DMS 273 treated with DMSO at 0.1 percent for 48 hours (cell line): Measurements from ENCODE around the gene CD46.
"Not testable (repeated sequence)": the region's sequence is repeated elsewhere in the genome, so short reads cannot be mapped to it uniquely, and the experiment has no call there.

Source experiments
- DNase-seq: peaks from one replicate; lab custom pipeline; 2025; lab: John Stamatoyannopoulos, UW

CD46 gene

DNA sequence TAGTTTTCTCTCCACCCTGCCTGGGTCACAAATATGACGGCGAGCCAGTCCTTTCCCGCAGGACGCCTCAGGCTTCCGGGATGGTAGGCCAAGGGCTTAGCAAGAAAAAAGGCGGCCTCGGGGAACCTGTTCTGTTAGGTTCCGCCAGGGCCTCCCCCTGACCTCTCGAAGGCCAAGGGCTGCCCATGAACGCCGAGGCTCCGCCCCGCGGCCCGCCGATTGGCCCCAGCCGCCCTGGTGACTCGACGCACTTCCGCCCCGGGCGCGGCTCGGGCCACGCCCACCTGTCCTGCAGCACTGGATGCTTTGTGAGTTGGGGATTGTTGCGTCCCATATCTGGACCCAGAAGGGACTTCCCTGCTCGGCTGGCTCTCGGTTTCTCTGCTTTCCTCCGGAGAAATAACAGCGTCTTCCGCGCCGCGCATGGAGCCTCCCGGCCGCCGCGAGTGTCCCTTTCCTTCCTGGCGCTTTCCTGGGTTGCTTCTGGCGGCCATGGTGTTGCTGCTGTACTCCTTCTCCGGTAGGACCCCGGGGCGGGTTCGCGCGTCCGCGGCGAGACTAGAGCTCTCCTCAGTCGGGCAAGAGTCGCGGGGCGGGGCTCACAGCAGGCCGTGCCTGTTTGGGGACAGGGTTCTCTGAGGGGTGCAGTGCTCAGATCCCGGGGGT, at the start of gene CD46:
CD46 (plus strand) TSS at position 265 of the 666 bp plus-strand sequence; CDS start at position 424, 159 bp downstream.
- peak; percentile 85 for DNase-seq

DNA sequence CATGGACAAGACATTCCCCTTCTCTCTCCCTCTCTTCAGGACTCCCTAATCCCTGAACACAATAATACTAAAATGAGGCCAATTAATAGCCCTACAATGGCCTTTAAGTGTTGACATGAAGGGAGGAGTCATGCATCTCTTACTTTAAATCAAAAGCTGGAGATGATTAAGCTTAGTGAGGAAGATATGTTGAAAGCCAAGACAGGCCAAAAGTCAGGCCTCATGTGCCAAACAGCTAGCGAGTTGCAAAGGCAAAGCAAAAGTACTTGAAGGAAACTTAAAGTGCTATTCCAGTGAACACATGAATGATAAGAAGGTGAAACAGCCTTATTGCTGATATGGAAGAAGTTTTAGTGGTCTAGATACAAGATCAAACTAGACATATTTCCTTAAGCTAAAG, 49.5 kb upstream of the CD46 start:
- no peak for DNase-seq

- no peak for DNase-seq
Observed at GRCh38 chr1:207703712-207704111, 48.1 kb upstream of the CD46 start.

DNA sequence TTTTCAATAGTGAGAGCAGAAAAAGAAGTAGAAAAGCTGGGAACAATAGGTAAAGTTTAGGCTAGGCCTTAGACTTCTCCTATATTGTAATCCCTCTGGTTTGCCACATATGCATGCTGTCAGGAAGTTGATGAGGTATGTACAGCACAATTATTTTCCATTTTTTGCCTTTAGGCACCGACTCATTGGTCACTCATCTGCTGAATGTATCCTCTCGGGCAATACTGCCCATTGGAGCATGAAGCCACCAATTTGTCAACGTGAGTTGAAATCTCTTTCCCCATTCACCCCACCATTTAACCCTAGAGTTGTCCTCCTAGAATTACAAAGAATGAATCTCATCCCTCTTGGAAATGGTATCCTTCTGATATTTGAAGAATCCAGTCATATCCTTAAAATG, 43.9 kb upstream of the CD46 start:
- not testable (repeated sequence) for DNase-seq

DNA sequence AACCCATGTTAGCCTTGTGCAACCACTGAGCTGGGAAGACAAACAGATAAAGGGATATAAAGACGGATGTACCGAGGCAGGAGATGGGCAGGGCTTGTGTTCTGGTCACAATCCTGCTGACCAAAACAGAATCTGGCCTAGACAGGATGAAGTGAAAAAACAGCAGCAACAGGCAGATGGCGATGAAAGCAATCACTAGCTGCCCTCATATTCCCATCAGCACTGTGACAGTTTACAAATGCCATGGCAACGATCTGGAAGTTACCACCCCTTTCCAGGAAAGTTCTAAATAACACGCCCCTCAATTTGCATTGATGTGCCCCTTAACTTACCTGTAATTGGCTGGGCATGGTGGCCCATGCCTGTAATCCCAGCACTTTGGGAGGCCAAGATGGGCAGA, 40.6 kb upstream of the CD46 start:
- DNase-seq = no peak

DNA sequence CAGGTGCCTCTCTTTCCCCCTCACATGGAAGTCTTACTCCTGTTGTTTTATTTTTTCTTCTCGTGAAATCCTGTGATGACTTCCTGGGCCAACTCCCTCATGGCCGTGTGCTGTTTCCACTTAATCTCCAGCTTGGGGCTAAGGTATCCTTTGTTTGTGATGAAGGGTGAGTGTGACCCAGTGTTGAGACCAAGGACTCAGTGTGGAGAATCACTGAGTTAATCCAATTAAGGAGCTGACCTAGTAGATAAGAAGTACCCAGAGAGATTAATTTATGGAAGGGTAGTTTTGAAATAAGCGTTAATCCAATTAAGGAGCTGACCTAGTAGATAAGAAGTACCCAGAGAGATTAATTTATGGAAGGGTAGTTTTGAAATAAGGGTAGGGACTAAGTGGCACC, 39.2 kb upstream of the CD46 start:
- DNase-seq = not testable (repeated sequence)

DNA sequence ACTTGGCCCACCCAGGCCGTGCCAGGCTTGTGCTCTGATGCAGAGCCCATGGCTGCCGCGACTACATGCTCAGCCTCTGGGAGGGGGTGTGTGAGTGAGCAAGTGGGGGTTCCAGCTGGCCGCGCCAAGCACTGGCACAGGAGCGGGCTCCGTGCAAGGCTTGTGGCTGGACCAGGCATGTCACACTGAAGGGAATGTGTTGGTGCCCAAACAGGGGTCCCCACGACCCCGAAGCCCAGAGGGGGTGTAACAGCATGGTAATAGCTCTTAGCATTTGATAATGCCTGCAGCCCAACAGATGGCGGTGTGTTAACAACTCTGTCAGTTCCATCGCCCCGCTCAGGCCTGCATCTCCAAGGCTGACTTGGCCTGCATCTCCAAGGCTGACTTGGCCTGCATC, 38.3 kb upstream of the CD46 start:
- DNase-seq = no peak

DNA sequence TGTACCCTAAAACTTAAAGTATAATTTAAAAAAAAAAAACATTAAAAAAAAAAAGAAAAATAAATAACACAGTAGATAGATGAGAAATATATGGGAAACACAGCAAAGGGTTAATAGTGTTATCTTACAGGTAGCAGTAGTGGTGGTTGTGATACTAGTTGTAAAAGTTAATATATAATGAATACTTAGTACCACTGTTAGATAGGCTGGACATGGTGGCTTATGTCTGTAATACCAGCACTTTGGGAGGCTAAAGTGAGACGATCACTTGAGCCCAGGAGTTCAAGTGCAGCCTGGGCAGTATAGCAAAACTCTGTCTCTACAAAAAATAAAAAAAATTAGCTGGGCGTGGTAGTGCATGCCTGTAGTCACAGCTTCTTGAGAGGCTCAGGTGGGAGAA, 32.6 kb upstream of the CD46 start:
- DNase-seq = no peak

DNA sequence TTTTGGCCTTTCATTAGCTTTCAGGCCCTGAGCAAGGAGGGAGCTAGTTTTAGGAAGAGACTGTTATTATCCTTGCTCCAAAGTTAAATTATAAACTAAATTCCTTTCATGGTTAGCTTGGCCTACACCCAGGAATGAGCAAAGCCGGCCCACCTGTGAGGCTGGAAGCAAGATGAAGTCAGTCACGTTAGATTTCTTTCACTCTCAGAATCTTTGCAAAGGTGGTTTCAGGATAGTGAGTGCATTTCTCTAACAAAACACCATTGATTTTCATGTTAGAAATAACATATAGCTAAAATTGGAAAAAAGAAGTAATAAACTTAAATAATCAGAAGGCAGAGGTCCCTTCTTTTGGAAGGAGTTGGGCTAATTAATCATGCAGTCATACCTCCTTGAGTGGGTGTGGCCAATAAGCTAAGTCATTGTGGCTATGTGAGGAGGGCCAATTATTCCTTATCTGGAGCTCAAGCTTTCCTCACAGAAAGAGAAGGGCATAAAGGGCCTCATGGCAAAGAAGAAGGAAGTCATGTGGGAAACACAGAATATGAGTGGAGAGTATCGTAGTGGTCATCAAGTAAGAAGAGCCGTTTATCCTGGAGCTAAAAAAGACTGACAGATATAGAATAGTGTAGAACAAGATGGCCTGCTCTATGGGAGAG, 23.5 kb upstream of the CD46 start:
- DNase-seq = not testable (repeated sequence)

DNA sequence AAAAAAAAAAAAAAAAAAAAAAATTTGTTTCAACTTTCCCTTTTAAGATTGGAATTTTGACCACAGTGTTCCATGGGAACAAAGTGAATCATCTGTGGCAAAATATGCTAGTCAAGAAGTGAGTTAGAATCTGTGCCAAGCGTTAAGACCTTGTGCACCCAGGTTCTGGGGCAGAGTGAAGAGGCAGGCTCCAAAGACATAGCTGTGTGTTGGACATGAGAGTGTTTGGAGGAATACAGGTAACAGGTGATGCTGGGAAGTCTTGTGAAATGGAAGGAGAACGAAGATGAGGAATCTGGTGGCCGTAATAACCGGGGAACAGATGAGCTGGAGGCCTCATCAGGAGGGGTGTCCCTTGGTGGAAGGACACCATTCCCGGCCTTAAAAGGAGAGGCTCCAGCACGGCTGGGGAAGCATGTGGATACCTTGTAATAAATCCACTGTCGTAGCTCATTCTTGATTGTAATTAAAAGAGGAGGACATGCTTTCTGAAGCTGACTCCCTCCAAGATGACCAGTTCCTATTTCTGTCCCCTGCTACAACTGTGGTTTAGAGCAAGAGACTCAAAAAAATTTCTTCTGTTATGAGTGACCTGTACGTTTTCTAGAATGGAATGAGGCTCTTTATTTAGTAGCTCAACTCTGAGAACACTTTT, 14.2 kb upstream of the CD46 start:
- not testable (repeated sequence) for DNase-seq

DNA sequence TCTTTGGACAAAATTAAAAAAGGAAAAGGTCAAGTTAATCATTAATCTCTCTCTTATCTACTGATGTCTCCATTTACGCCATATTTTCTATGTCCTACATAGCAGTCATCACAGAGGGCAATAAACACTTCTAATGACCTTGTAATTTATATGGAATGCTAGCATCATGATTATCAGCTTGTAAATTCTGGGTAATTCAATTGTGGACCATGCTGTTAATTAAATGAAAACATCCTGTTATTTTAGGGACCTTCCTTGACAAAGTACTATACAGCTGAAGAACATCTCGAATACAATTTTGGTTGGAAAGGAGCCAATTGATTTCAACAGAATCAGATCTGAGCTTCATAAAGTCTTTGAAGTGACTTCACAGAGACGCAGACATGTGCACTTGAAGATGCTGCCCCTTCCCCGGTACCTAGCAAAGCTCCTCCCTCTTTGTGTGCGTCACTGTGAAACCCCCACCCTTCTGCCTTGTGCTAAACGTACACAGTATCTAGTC, 13.6 kb upstream of the CD46 start:
- DNase-seq = not testable (repeated sequence)

DNA sequence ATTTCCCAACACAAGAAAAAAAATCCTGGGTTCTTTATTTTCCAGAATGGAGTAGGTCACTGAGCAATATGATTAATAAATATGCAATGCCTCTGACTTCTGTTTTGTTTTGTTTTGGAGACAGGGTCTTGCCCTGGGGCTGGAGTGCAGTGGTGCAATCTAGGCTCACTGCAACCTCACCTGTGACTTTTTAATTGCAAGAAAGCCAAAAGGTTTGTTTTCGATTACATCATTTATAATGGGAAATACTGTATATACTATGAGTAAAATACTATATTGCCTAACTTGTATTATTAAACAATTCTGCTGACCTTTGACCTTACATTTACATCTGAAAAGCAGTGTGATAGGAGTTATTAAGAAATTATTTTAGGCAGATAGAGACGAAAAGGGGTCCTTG, 11.6 kb upstream of the CD46 start:
- no peak for DNase-seq

DNA sequence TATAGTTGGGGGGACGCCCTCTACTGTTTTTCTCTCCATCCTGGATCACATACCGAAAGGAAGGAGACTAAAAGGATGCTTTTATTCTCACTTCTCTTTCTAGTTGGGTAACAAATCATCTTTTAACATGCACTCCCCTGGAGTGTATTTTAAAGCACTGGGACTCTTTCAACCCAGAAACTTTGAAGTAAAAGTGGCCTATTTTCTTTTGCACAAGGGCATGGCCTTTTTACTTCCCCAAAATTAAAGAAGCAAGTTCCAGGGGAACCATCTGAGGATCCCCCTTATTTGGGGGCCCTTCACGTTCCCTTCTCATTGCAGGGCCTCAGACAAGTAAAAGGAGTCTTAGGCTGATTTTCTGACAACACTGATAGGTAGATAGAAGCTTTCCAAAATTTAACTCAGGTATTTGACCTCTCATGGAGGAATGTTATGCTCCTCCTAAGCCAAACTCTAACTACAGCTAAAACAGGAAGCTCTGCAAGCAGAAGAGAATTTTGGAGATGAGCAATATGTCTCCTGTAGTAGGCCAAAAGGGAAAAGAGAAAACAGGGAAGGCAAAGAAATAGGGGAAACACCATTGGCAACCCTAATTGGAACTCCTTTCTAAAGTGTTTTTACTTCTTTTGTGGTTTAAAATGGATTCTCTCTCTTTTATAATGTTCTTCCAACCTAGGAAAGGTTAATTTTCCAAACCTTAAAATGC, 8.9 kb upstream of the CD46 start:
- no peak for DNase-seq

DNA sequence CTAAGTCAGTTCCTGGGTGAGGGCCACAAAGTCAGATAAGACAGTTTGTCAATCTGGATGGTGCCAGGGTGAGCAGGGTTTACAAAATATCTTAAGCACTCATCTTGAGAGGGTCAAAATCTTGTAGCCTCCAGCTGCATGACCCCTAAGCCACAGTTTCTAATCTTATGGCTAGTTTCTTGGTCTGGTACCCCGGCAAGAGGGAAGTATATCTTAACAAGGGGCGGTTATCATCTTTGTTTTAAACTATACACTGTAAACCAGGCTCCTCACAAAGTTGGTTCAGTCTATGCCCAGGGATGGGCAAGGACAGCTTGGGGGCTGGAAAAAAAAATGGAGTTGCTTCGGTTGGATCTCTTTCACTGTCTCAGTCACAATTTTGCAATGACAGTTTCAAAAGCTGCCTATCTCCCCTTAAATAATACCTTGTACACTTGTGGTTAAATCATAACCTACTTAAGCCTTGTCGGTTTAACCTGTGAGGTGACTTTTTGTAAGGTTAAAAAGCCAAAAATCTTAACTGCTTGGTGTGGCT, 7.8 kb upstream of the CD46 start:
- no peak for DNase-seq

GRCh38 chr1:207745285-207745684, 6.6 kb upstream of the CD46 start:
- DNase-seq = no peak

GRCh38 chr1:207745839-207746767, 5.8 kb upstream of the CD46 start:
- no peak for DNase-seq

DNA sequence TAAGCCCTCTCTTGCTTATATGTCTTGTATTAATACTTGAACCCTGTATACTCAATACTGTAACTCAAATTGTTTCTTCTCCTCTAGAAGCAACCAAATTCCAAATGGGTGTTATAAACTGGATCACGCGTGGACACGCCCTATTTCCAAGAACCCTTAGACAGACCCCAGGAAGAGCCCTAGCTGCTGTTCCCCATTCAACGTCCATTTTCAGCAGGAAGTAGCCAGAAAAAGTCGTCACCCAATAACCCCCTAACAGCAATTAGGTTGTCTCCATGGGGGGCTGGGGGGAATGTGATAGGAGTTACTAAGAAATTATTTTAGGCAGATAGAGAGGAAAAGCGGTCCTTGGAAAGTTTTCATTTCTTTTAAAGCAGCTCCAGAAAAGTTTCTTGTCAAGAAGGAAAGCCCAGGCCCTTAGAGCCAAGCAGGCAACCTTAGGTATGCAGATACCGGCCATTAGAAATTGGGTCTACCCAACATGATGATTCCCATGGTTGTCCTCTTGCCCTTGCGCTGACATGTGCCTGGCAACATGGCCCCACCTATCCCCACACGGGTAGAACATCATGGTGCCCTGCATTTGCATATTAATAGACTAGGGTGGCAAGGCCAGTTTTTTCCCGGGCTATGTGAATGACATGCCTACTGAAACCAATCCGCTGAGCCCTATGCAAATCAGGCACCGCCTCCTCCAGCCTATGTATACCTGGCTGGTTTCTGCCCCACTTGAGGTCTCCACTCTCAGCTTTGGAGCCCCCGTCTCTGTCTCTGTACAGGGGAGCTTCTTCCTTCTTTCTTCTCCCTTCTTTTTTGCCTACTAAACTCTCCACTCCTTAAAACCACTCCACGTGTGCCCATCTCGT, 4.0 kb upstream of the CD46 start:
- no peak for DNase-seq

- no peak for DNase-seq
Observed at GRCh38 chr1:207748737-207749528, 2.9 kb upstream of the CD46 start.

DNA sequence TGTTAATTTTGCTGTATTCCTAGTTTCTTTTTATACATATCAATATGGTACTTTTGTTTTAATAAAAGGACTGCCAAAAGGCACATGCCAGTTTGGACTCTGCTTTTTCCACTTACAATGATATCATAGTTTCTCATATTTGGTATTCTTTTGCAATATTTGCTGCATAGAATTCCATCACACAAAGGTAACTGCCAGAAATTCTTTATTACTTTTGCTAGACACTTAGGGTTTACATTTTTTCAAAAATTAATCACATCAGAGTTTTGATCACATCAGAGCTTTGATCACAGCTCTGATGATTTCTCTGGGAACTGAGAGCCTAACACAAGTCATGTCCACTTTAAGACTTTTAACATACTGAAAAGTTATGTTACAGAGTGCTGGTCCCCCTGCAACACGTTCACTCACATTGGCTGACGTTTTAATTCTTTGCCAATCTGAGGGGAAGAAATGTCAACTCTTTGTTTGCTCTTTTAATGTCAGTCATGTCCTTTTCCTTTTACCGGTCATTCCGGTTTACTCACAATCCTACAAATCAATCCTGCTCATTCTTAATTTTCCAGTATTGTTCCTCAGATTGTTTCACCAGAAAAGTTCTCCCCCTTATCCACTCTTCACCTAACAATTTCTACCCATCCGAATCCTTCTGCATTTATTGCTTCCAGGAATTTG, 1.1 kb upstream of the CD46 start:
- DNase-seq = no peak
